ENCODE measurements around the gene BCR. TPM values are rescaled to one million over a fixed set of nuclear protein-coding genes. Genes with fewer than 3 reads are reported as not detected.
A peak's percentile ranks its signal among the peaks of the same experiment; 100 is the strongest.

BCR gene
- total and polyA plus RNA-seq, 2 of the 13 experiments (the other 11 are each of a cell fraction or from before 2014, with no cell fraction given), result 19.9 to 33.6 TPM

DNA sequence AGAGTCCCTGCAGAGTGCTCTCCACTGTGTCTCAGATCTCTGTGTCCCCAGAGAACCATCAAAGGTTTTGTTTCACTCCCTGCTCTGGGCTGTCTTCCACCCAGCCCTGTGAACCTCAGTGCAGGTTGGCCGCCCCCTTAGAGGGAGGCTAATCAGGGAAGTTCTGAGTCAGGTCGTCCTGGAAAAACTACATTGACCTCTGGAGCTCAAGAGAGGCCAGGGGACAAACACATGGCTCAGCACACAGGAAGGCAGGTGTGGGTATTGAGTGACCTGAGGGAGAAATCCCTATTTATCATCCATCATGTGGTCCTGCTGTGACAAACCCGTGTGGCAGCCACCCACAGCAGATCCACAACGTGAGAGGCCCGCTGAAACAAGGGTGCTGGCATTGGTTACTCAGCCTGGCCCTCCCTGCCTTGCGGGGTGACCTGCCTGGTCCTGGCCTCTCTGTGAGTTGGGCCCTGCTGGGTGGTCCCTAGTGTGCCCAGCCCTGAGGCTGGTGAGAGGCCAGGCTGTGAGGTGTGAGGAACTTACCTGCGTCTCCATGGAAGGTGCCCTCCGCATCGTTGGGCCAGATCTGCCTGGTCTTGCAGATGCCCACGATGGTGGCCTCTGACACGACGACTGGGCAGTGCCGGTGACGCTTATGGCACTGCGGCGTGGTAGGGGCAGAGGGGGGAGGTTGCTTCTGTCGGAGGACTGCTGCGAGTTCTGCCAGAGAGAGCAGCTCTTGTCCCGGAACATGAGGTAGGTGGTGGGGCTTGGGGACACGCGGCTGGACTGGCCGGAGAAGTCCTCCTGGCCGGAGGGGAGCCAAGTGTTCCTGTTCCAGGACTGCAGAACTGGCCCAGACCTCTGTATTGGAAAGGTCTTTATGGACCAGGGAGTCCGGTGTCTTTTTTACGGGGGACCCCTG lies 669 bp upstream of the BCR start (continued):
- TF ChIP-seq, protein P1, sequence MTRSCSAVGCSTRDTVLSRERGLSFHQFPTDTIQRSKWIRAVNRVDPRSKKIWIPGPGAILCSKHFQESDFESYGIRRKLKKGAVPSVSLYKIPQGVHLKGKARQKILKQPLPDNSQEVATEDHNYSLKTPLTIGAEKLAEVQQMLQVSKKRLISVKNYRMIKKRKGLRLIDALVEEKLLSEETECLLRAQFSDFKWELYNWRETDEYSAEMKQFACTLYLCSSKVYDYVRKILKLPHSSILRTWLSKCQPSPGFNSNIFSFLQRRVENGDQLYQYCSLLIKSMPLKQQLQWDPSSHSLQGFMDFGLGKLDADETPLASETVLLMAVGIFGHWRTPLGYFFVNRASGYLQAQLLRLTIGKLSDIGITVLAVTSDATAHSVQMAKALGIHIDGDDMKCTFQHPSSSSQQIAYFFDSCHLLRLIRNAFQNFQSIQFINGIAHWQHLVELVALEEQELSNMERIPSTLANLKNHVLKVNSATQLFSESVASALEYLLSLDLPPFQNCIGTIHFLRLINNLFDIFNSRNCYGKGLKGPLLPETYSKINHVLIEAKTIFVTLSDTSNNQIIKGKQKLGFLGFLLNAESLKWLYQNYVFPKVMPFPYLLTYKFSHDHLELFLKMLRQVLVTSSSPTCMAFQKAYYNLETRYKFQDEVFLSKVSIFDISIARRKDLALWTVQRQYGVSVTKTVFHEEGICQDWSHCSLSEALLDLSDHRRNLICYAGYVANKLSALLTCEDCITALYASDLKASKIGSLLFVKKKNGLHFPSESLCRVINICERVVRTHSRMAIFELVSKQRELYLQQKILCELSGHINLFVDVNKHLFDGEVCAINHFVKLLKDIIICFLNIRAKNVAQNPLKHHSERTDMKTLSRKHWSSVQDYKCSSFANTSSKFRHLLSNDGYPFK (CRISPR knock-in tag; IDR thresholded peaks at IDR 0.05; ENCODE audit: borderline replicate concordance), result peak; percentile 71; the same call in 1 of the 2 replicates
- TF ChIP-seq, protein P2, sequence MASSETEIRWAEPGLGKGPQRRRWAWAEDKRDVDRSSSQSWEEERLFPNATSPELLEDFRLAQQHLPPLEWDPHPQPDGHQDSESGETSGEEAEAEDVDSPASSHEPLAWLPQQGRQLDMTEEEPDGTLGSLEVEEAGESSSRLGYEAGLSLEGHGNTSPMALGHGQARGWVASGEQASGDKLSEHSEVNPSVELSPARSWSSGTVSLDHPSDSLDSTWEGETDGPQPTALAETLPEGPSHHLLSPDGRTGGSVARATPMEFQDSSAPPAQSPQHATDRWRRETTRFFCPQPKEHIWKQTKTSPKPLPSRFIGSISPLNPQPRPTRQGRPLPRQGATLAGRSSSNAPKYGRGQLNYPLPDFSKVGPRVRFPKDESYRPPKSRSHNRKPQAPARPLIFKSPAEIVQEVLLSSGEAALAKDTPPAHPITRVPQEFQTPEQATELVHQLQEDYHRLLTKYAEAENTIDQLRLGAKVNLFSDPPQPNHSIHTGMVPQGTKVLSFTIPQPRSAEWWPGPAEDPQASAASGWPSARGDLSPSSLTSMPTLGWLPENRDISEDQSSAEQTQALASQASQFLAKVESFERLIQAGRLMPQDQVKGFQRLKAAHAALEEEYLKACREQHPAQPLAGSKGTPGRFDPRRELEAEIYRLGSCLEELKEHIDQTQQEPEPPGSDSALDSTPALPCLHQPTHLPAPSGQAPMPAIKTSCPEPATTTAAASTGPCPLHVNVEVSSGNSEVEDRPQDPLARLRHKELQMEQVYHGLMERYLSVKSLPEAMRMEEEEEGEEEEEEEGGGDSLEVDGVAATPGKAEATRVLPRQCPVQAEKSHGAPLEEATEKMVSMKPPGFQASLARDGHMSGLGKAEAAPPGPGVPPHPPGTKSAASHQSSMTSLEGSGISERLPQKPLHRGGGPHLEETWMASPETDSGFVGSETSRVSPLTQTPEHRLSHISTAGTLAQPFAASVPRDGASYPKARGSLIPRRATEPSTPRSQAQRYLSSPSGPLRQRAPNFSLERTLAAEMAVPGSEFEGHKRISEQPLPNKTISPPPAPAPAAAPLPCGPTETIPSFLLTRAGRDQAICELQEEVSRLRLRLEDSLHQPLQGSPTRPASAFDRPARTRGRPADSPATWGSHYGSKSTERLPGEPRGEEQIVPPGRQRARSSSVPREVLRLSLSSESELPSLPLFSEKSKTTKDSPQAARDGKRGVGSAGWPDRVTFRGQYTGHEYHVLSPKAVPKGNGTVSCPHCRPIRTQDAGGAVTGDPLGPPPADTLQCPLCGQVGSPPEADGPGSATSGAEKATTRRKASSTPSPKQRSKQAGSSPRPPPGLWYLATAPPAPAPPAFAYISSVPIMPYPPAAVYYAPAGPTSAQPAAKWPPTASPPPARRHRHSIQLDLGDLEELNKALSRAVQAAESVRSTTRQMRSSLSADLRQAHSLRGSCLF (CRISPR knock-in tag; IDR thresholded peaks at IDR 0.05; ENCODE audit: borderline replicate concordance), result no peak
- TF ChIP-seq ZNF30 (CRISPR knock-in tag; IDR thresholded peaks at IDR 0.05) (0 out of 2 replicates have a peak, but pooled peaks have one; percentile 14), KLF9 (CRISPR knock-in tag; IDR thresholded peaks at IDR 0.05; ENCODE audit: low read depth) (no peak), DNMT1 (CRISPR knock-in tag; IDR thresholded peaks at IDR 0.05) (no peak), ZNF430 (CRISPR knock-in tag; IDR thresholded peaks at IDR 0.05) (0 out of 2 replicates have a peak, but pooled peaks have one; percentile 14)
- TF ChIP-seq, protein P3, sequence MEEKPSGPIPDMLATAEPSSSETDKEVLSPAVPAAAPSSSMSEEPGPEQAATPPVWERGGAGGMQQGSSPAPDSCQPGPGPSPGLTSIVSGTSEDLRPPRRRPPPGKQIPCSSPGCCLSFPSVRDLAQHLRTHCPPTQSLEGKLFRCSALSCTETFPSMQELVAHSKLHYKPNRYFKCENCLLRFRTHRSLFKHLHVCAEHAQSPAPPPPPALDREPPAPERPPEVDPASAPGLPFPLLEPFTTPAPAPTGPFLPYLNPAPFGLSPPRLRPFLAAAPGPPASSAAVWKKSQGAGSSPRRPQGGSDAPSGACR (CRISPR knock-in tag; IDR thresholded peaks at IDR 0.05), result peak; percentile 77; the same call in 1 of the 2 replicates
- TF ChIP-seq, protein P4, sequence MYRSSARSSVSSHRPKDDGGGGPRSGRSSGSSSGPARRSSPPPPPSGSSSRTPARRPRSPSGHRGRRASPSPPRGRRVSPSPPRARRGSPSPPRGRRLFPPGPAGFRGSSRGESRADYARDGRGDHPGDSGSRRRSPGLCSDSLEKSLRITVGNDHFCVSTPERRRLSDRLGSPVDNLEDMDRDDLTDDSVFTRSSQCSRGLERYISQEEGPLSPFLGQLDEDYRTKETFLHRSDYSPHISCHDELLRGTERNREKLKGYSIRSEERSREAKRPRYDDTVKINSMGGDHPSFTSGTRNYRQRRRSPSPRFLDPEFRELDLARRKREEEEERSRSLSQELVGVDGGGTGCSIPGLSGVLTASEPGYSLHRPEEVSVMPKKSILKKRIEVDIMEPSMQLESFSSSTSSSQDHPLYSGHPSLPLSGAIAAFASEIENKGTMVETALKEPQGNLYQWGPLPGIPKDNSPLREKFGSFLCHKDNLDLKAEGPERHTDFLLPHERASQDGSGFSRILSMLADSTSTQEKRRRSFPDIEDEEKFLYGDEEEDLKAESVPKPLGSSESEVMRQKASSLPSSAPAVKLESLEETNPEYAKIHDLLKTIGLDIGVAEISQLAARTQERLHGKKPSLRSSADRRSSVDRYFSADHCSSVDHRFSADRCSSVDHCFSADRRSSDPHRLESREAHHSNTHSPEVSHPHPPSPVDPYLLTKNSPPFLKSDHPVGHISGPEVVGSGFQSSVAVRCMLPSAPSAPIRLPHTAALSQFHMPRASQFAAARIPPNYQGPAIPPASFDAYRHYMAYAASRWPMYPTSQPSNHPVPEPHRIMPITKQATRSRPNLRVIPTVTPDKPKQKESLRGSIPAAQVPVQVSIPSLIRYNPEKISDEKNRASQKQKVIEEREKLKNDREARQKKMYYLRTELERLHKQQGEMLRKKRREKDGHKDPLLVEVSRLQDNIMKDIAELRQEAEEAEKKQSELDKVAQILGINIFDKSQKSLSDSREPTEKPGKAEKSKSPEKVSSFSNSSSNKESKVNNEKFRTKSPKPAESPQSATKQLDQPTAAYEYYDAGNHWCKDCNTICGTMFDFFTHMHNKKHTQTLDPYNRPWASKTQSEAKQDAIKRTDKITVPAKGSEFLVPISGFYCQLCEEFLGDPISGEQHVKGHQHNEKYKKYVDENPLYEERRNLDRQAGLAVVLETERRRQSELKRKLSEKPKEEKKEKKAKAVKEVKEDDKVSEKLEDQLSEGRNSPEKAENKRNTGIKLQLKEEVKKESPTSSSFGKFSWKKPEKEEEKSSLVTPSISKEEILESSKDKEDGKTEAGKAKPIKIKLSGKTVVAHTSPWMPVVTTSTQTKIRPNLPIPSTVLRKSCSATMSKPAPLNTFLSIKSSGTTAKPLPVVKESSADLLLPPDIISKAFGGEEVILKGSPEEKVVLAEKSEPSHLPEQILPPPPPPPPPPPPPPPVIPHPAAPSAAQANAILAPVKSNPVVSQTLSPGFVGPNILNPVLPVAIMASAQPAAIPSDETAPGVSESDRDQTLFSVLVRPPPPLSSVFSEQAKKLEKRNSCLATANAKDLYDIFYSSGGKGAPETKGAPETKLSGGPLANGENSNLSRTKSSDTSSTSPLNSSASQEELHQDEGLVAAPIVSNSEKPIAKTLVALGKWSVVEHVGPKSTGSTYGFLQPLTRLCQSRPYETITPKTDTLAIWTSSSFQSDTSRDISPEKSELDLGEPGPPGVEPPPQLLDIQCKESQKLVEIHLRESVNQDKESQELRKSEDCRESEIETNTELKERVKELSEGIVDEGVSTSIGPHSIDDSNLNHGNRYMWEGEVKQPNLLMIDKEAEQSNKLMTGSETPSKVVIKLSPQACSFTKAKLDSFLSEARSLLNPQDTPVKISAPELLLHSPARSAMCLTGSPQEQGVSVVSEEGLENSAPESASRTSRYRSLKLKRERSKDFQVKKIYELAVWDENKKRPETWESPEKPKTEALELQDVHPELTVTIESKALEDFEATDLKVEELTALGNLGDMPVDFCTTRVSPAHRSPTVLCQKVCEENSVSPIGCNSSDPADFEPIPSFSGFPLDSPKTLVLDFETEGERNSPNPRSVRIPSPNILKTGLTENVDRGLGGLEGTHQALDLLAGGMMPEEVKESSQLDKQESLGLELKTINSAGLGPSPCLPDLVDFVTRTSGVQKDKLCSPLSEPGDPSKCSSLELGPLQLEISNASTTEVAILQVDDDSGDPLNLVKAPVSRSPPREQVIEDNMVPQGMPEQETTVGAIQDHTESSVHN (CRISPR knock-in tag; IDR thresholded peaks at IDR 0.05), result 0 out of 2 replicates have a peak, but pooled peaks have one; percentile 47
